Endometrial microvascular endothelial cells (primary cell): ENCODE data around the gene USP48. TPM values are rescaled to one million over a fixed set of nuclear protein-coding genes. Genes with fewer than 3 reads are reported as not detected.
"Not testable (repeated sequence)": the region's sequence is repeated elsewhere in the genome, so short reads cannot be mapped to it uniquely, and the experiment has no call there.

Source experiments
- in situ Hi-C: cut with HindIII; loops from 2 replicates; pipeline ENCODE4 v1.10.0; 2017; ENCODE audit warnings: low sequenced_read_pairs, low pct_unique_long_range_greater_than_20kb; ENCODE audit errors: inconsistent ontology term
- total RNA-seq: library from RNA; depleted of rRNA; stranded (reverse); fragments of >200 nt; gene quantifications from one replicate; pipeline ENCODE4 v1.2.3, GENCODE V29; 2015; ENCODE audit errors: inconsistent ontology term

Gene USP48
- total RNA-seq, 1 donor from 2014 or later: 50.8 TPM

GRCh38 chr1:21633992-21634805 is 148.8 kb downstream of the USP48 start:
- in situ Hi-C loops: no loop called here

- in situ Hi-C loops: no loop called here
Observed at GRCh38 chr1:21633141-21633755, 149.7 kb downstream of the USP48 start.

GRCh38 chr1:21631944-21632887 is 150.7 kb downstream of the USP48 start:
- in situ Hi-C loops: no loop called here

GRCh38 chr1:21631590-21631943 is 151.4 kb downstream of the USP48 start:
- in situ Hi-C loops: not testable (repeated sequence)

- in situ Hi-C loops: no loop called here
Observed at GRCh38 chr1:21630571-21631343, 152.2 kb downstream of the USP48 start.

DNA sequence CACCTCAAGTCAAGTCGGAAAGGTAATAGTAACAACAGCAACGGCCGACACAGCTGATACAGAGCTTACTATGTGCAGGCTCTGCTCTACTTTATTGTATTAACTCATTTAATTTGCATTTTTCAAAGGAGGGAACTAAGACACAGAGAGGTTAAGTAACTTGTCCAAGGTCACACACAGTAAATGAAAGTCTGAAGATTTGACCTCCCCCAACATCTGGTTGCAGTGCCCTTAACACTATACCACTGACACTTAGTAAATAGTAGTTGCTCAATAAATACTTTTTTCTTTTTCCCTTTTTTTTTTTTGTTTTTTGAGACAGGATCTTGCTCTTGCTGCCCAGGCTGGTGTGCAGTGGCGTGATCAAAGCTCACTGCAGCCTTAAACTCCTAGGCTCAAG is 153.0 kb downstream of the USP48 start:
- in situ Hi-C loops: no loop called here

DNA sequence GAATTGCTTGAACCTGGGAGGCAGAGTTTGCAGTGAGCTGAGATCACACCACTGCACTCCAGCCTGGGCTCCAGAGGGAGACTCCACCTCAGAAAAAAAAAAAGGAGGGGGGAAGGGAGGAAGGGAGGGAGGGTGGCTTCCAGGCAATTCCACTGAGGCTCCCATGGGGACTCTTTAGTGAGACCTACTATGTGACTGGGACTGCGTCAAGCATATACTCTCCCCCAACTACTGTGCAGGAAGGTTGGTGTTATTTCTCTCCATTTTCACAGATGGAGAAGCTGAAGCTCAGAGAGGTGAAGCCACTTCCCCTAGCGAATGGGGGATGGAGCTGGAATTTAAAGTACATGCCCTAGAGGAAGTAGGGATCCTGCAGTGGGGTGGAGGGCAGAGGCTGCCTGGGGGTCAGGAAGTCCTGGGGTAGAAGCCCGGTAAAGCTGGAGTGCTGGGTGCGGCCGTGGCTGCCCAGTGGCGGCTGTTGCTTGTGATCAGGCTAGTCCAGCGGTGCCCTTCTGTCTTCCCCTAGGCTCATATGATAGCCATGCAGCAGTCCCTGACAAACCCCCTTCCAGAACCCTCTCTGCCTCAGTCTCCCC is 154.1 kb downstream of the USP48 start:
- in situ Hi-C loops: no loop called here

Other genes with a start within 250 kb of the USP48 start
- gene RAP1GAP, start 113.8 kb downstream of the USP48 start, total RNA-seq: not detected
- gene LDLRAD2, start 29.1 kb upstream of the USP48 start, total RNA-seq: not detected
- 464 TPM for gene HSPG2, start 154.2 kb upstream of the USP48 start, total RNA-seq
- not detected for gene CELA3B, start 193.9 kb upstream of the USP48 start, total RNA-seq
- gene CELA3A, start 218.5 kb upstream of the USP48 start, total RNA-seq: not detected